Posterior cingulate gyrus (tissue), 11 donors: Measurements from ENCODE around the gene SLC24A5.
A peak's percentile ranks its signal among the peaks of the same experiment; 100 is the strongest.

Experiments
- DNase-seq, 10 donors: peaks; one replicate each; pipeline versions ENCODE4 v3.0.0 to v3.0.0-alpha.2; 2020 to 2021; ENCODE audit warnings: mixed read lengths in 3 of 10
- intact Hi-C: fragments of 100-400 bp; cut with DNase I; formaldehyde crosslinking; loops from one replicate; pipeline ENCODE4 v1.15.1; 2023

The SLC24A5 gene

GRCh38 chr15:48182749-48183148 is 62.0 kb downstream of the SLC24A5 start:
- no peak for DNase-seq
- intact Hi-C loops, result no loop called here

DNA sequence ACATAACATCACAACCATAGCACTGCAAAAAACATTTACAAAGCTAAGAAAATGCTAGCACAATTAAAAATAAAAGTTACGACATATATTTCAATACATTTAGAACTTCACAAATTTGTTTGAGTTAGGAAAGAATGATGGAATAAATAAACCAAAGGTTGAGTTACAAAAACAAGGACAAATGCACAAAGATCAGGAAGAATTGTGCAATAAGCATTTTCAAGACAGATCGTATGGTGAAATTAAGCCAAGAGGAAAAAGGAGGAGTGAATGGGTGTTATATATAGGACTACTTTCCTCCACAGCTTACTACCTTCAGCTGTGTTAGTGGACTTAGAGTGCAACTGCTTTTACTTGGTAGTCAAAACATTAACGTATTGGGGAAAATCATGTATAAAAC is 64.7 kb downstream of the SLC24A5 start:
- no peak for DNase-seq

DNA sequence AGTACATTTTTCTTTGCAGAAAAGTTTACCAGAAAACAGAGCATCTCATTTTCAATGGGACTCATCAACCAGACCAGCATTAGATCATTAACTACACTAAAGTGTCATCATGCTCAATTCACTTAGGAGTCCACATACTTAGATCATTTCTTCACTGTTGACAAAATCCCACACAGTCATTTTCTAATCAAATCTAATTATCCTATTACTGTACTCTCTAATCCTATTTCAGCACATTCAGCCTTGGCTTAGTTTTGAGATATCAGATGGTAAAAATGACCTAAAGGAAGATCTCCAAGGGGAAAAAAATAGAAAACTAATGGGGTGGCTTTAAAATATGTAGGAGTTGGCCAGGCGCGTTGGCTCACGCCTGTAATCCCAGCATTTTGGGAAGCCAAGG is 65.5 kb downstream of the SLC24A5 start:
- intact Hi-C loops, result no loop called here
- DNase-seq, result no peak

More for the DNA sequence above, 64.7 kb downstream of the SLC24A5 start:
- intact Hi-C loops, result no loop called here

DNA sequence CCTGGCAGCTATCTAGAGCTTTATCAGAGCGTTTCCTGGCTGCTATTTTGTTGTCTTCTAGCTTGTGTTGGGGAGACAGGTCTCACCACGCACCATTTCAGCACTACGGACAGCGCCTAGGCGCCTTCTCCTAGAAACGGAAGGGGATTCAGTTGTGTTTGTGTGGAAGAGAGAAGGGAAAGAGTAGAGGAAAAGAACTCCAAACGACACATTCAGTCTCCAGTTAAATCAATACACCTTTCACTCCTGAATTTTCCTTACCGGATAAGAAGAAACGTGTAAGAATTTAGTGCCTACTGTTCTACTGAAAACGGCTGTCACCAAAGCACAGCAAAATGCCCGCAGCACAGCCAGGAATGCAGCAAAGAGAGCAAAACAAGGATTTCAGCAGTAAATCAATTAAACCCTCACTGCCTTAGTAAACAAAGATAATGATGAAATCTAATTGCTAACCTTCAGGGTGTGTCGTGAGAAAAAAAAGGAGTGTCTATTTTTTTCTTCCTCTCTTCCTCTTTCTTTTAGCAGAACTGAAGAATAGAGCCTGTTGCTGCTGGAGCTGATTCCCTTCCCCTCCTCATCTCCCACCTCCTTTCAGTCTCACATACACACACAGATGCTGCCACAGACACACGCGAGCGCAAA is 70.3 kb downstream of the SLC24A5 start:
- intact Hi-C loops, result no loop called here

GRCh38 chr15:48191574-48192225 is 70.9 kb downstream of the SLC24A5 start, which contains the start of gene CTXN2:
CTXN2 (plus strand) TSS chr15:48191665; CDS start chr15:48201301, 9,636 bp downstream.
- intact Hi-C loops, result no loop called here
- peak in 9 of 10 donors; percentile 10 to 90 (median 46) for DNase-seq

More for the DNA sequence above, 70.3 kb downstream of the SLC24A5 start:
- DNase-seq, result peak in 9 of 10 donors; percentile 22 to 93 (median 56)
